AG04450 (cell line): ENCODE results near the gene COPRS. TPM values are rescaled to one million over a fixed set of nuclear protein-coding genes. Genes with fewer than 3 reads are reported as not detected.

ENCODE experiments used
- CTCF ChIA-PET: fragments of 300-600, 350-600 bp; formaldehyde crosslinking; extraction: SDS; loops from one replicate; lab custom pipeline; 2022; ENCODE audit warnings: antibody characterized with exemption, inconsistent platforms; lab: Charles Lee
- POLR2A ChIA-PET: fragments of 350-600 bp; formaldehyde crosslinking; extraction: SDS; loops from one replicate; lab custom pipeline; 2021; ENCODE audit warnings: antibody characterized with exemption, inconsistent platforms; lab: Yijun Ruan, JAX
- DNase-seq: peaks from one replicate; pipeline ENCODE4 v3.0.0-alpha.2; 2011; ENCODE audit warnings: low read depth, low spot score
- H3K27ac ChIP-seq: one replicate; pipeline ENCODE4 v1.5.1; 2012; ENCODE audit warnings: low read depth, low read length, control low read depth
- H3K27me3 ChIP-seq: one replicate; pipeline ENCODE4 v1.6.0; 2012; ENCODE audit warnings: low read length; ENCODE audit not compliant: control insufficient read depth, insufficient read depth
- H3K4me3 ChIP-seq: 2 replicates; pipeline ENCODE4 v1.5.1; 2011; ENCODE audit warnings: mild to moderate bottlenecking, low read depth, low read length, control low read depth
- H3K9me3 ChIP-seq: 2 replicates; pipeline ENCODE4 v1.5.1; 2012; ENCODE audit warnings: low read length; ENCODE audit not compliant: control insufficient read depth, insufficient read depth
- CTCF ChIP-seq: IDR thresholded peaks from 2 replicates; pipeline ENCODE4 v1.5.1; 2011; ENCODE audit warnings: low read depth, low read length, control low read depth, inconsistent platforms
- polyA plus RNA-seq: library from polyadenylated mRNA; depleted of rRNA; stranded (reverse); fragments of >200 nt; gene quantifications from 2 replicates; pipeline ENCODE4 v1.2.3, GENCODE V29; 2011

COPRS gene
- polyA plus RNA-seq, 1 experiment = 61.1 TPM

GRCh38 chr17:31878703-31879073 lies 19.6 kb upstream of the COPRS start:
- Histone ChIP-seq H3K27me3 (no peaks in the 10 kb centered on the region), H3K9me3 (no peaks in the 10 kb centered on the region), H3K4me3 (no peak overlapping the region), H3K27ac (no peak overlapping the region)
- no peak for TF ChIP-seq CTCF
- ChIA-PET POLR2A (no interaction called here), CTCF (no interaction called here)
- no peak for DNase-seq

- ChIA-PET POLR2A (no interaction called here), CTCF (interaction anchor here (0.7 kb wide), 1 partner anchor 13 kb away, joined by 4 read pairs; no protein-coding TSS in a partner anchor)
- no peak overlapping the region for H3K27ac ChIP-seq
- no peak overlapping the region for H3K4me3 ChIP-seq
- TF ChIP-seq CTCF = no peak
- no peaks in the 10 kb centered on the region for H3K9me3 ChIP-seq
- no peak for DNase-seq
- H3K27me3 ChIP-seq = no peaks in the 10 kb centered on the region
Measured at GRCh38 chr17:31877911-31878702, 19.1 kb upstream of the COPRS start.

GRCh38 chr17:31877341-31877740 lies 18.3 kb upstream of the COPRS start:
- H3K4me3 ChIP-seq = no peak overlapping the region
- H3K27ac ChIP-seq = no peak overlapping the region
- no peaks in the 10 kb centered on the region for H3K9me3 ChIP-seq
- POLR2A ChIA-PET = no interaction called here
- CTCF ChIA-PET = interaction anchor here (0.7 kb wide), 1 partner anchor 13 kb away, joined by 4 read pairs; no protein-coding TSS in a partner anchor
- no peak for DNase-seq
- H3K27me3 ChIP-seq = no peaks in the 10 kb centered on the region
- no peak for TF ChIP-seq CTCF

- POLR2A ChIA-PET = no interaction called here
- no peaks in the 10 kb centered on the region for H3K9me3 ChIP-seq
- no peak overlapping the region for H3K27ac ChIP-seq
- TF ChIP-seq CTCF = no peak
- DNase-seq = no peak
- H3K27me3 ChIP-seq = no peaks in the 10 kb centered on the region
- no peak overlapping the region for H3K4me3 ChIP-seq
- CTCF ChIA-PET = no interaction called here
Measured at GRCh38 chr17:31875081-31875480, 16.0 kb upstream of the COPRS start.

GRCh38 chr17:31869797-31870568 lies 10.9 kb upstream of the COPRS start:
- ChIA-PET CTCF (no interaction called here), POLR2A (interaction anchor here (0.6 kb wide), 1 partner anchor 340 kb away, joined by 3 read pairs; no protein-coding TSS in a partner anchor)
- no peak overlapping the region for H3K4me3 ChIP-seq
- H3K27me3 ChIP-seq = no peaks in the 10 kb centered on the region
- no peak for DNase-seq
- H3K9me3 ChIP-seq = no peaks in the 10 kb centered on the region
- TF ChIP-seq CTCF = no peak
- no peak overlapping the region for H3K27ac ChIP-seq
